Mesothelial cell of epicardium (in vitro differentiated cells): ENCODE results near the gene LNP1. TPM values are rescaled to one million over a fixed set of nuclear protein-coding genes. Genes with fewer than 3 reads are reported as not detected.
A peak's percentile ranks its signal among the peaks of the same experiment; 100 is the strongest.
"Not testable (repeated sequence)": the region's sequence is repeated elsewhere in the genome, so short reads cannot be mapped to it uniquely, and the experiment has no call there.

ENCODE experiments used
- DNase-seq, 2 experiments: peaks; one replicate each; pipeline ENCODE4 v3.0.0; 2021; ENCODE audit warnings: low spot score in 2 of 2; ENCODE audit not compliant: unreplicated experiment in 2 of 2
- H3K27ac Mint-ChIP-seq: 2 replicates; pipeline ENCODE4 v1.8.0; 2021; ENCODE audit warnings: mixed read lengths
- H3K27me3 Mint-ChIP-seq: 2 replicates; pipeline ENCODE4 v1.8.0; 2021; ENCODE audit warnings: low read depth, mixed read lengths
- H3K36me3 Mint-ChIP-seq: 2 replicates; pipeline ENCODE4 v1.8.0; 2021; ENCODE audit warnings: mixed read lengths
- H3K4me1 Mint-ChIP-seq: 2 replicates; pipeline ENCODE4 v1.8.0; 2021; ENCODE audit warnings: mixed read lengths
- H3K4me3 Mint-ChIP-seq: 2 replicates; pipeline ENCODE4 v1.8.0; 2021; ENCODE audit warnings: mild to moderate bottlenecking, moderate library complexity, mixed read lengths
- H3K9me3 Mint-ChIP-seq: 2 replicates; pipeline ENCODE4 v1.8.0; 2021; ENCODE audit warnings: mixed read lengths
- CTCF ChIP-seq: fragments of 200-600 bp; sonication (generic); IDR thresholded peaks from one replicate; pipeline ENCODE4 v1.5.0; 2021; ENCODE audit warnings: antibody characterized with exemption; ENCODE audit not compliant: unreplicated experiment
- total RNA-seq: library from RNA; stranded (reverse); gene quantifications from 3 replicates; pipeline ENCODE4 v1.2.1, GENCODE V29; 2021

Gene LNP1
- total RNA-seq: 4.3 to 4.9 TPM (median 4.4 TPM) in 3 replicates

- H3K4me1 Mint-ChIP-seq: peaks cover 40% of the 10 kb centered on the region
- TF ChIP-seq CTCF: no peak
Observed at GRCh38 chr3:100400780-100401673, at the start of gene LNP1, which contains the start of gene TOMM70. Gene LNP1 (plus strand): TSS chr3:100401539. CDS start chr3:100429730, 28,191 bp downstream. Gene TOMM70 (minus strand): TSS chr3:100401089. CDS start chr3:100400949, 140 bp downstream.

GRCh38 chr3:100351770-100352169, 49.6 kb upstream of the LNP1 start:
- H3K4me1 Mint-ChIP-seq, H3K4me3 Mint-ChIP-seq, H3K27me3 Mint-ChIP-seq, H3K9me3 Mint-ChIP-seq, DNase-seq, H3K27ac Mint-ChIP-seq: not testable (repeated sequence)
- H3K36me3 Mint-ChIP-seq: peaks cover 53% of the 10 kb centered on the region

More at GRCh38 chr3:100400780-100401673, at the start of gene LNP1, which contains the start of gene TOMM70:
- H3K27me3 Mint-ChIP-seq: no peaks in the 10 kb centered on the region
- H3K27ac Mint-ChIP-seq: peak within 1 kb of the TSS; percentile 98
- peaks cover 7% of the 10 kb centered on the region for H3K36me3 Mint-ChIP-seq
- peak within 1 kb of the TSS; percentile 93 for H3K4me3 Mint-ChIP-seq
- DNase-seq: peak; percentile 84 to 91
- H3K9me3 Mint-ChIP-seq: peaks cover 4% of the 10 kb centered on the region

- no peak for TF ChIP-seq CTCF
- no peak for DNase-seq
- peaks cover 1% of the 10 kb centered on the region for H3K4me1 Mint-ChIP-seq
- no peak overlapping the region for H3K4me3 Mint-ChIP-seq
- H3K27ac Mint-ChIP-seq: peak overlapping the region; percentile 13
- no peaks in the 10 kb centered on the region for H3K9me3 Mint-ChIP-seq
- H3K36me3 Mint-ChIP-seq: peaks cover 49% of the 10 kb centered on the region
- H3K27me3 Mint-ChIP-seq: no peaks in the 10 kb centered on the region
Observed at GRCh38 chr3:100352296-100353231, 48.8 kb upstream of the LNP1 start.

- H3K4me3 Mint-ChIP-seq: no peak overlapping the region
- no peak for TF ChIP-seq CTCF
- peaks cover 46% of the 10 kb centered on the region for H3K36me3 Mint-ChIP-seq
- peaks cover 1% of the 10 kb centered on the region for H3K4me1 Mint-ChIP-seq
- DNase-seq: no peak
- H3K27ac Mint-ChIP-seq: peak overlapping the region; percentile 65
- H3K9me3 Mint-ChIP-seq: no peaks in the 10 kb centered on the region
- no peaks in the 10 kb centered on the region for H3K27me3 Mint-ChIP-seq
Observed at GRCh38 chr3:100354850-100355249, 46.5 kb upstream of the LNP1 start.

GRCh38 chr3:100358413-100358812, 42.9 kb upstream of the LNP1 start:
- peaks cover 1% of the 10 kb centered on the region for H3K4me1 Mint-ChIP-seq
- H3K36me3 Mint-ChIP-seq: peaks cover 41% of the 10 kb centered on the region
- H3K27me3 Mint-ChIP-seq: no peaks in the 10 kb centered on the region
- TF ChIP-seq CTCF: no peak
- DNase-seq: no peak
- H3K27ac Mint-ChIP-seq: no peak overlapping the region
- H3K4me3 Mint-ChIP-seq: no peak overlapping the region
- peaks cover 5% of the 10 kb centered on the region for H3K9me3 Mint-ChIP-seq
